PC-3 (cell line): ENCODE results near the gene KCNK13. TPM values are rescaled to one million over a fixed set of nuclear protein-coding genes. Genes with fewer than 3 reads are reported as not detected.
A peak's percentile ranks its signal among the peaks of the same experiment; 100 is the strongest.

Experiments
- ATAC-seq: fragments of 200-7000 bp; cut with Tn5 transposase; 2 replicates; pipeline ENCODE4 v1.9.1; 2020; ENCODE audit warnings: mild to moderate bottlenecking, moderate library complexity
- BruUV-seq: library from RNA; stranded (reverse); fragments of 400-500 nt; replicated peaks from 2 replicates; lab custom pipeline; 2021; lab: Mats Ljungman, UMichigan
- CTCF ChIA-PET: fragments of 300-600 bp; sonication (Branson Sonifier 250); formaldehyde crosslinking; loops from one replicate; lab custom pipeline; 2022; ENCODE audit warnings: antibody characterized with exemption; lab: Charles Lee
- POLR2A ChIA-PET: fragments of 300-600 bp; sonication (Branson Sonifier 250); formaldehyde crosslinking; loops from one replicate; lab custom pipeline; 2022; ENCODE audit warnings: antibody characterized with exemption; ENCODE audit not compliant: unreplicated experiment; lab: Charles Lee
- DNase-seq: peaks from one replicate; pipeline ENCODE4 v3.0.0-alpha.2; 2015
- H2AFZ ChIP-seq: fragments of 300-600 bp; sonication (generic); 2 replicates; pipeline ENCODE4 v1.6.0; 2016; ENCODE audit warnings: antibody characterized with exemption, low read length
- H3F3A ChIP-seq: fragments of 300-600 bp; sonication (generic); one replicate; pipeline ENCODE4 v1.6.0; 2017; ENCODE audit warnings: antibody characterized with exemption, low read length, control low read depth, mild to moderate bottlenecking; ENCODE audit not compliant: unreplicated experiment
- H3K27ac ChIP-seq: fragments of 300-600 bp; sonication (generic); 2 replicates; pipeline ENCODE4 v1.5.1; 2016; ENCODE audit warnings: mild to moderate bottlenecking, low read length
- H3K27me3 ChIP-seq: fragments of 300-600 bp; sonication (generic); 2 replicates; pipeline ENCODE4 v1.6.1; 2016; ENCODE audit warnings: low read length, mixed read lengths
- H3K36me3 ChIP-seq: fragments of 300-600 bp; sonication (generic); 2 replicates; pipeline ENCODE4 v1.6.1; 2016; ENCODE audit warnings: low read depth, mixed run types, low read length, mixed read lengths
- H3K4me1 ChIP-seq: fragments of 300-600 bp; sonication (generic); 2 replicates; pipeline ENCODE4 v1.5.1; 2016; ENCODE audit warnings: low read length; ENCODE audit not compliant: insufficient read depth
- H3K4me2 ChIP-seq: fragments of 300-600 bp; sonication (generic); 2 replicates; pipeline ENCODE4 v1.6.0; 2016; ENCODE audit warnings: low read length
- H3K4me3 ChIP-seq: fragments of 300-600 bp; sonication (generic); 2 replicates; pipeline ENCODE4 v1.5.1; 2016; ENCODE audit warnings: mild to moderate bottlenecking, low read length, mixed read lengths
- H3K79me2 ChIP-seq: fragments of 300-600 bp; sonication (generic); 2 replicates; pipeline ENCODE4 v1.6.1; 2017; ENCODE audit warnings: low read length, mixed read lengths
- H3K9ac ChIP-seq: fragments of 300-600 bp; sonication (generic); 2 replicates; pipeline ENCODE4 v1.6.0; 2016; ENCODE audit warnings: mild to moderate bottlenecking, low read length
- H3K9me2 ChIP-seq: fragments of 300-600 bp; sonication (generic); replicated peaks from 2 replicates; pipeline ENCODE4 v1.6.1; 2016; ENCODE audit warnings: mixed run types, low read length, mixed read lengths
- H3K9me3 ChIP-seq: fragments of 300-600 bp; sonication (generic); 2 replicates; pipeline ENCODE4 v1.6.1; 2016; ENCODE audit warnings: low read length, mixed read lengths
- H4K20me1 ChIP-seq: fragments of 300-600 bp; sonication (generic); 2 replicates; pipeline ENCODE4 v1.6.1; 2016; ENCODE audit warnings: low read length, mixed read lengths
- EZH2 ChIP-seq: fragments of 300-600 bp; sonication (generic); IDR thresholded peaks from one replicate; pipeline ENCODE4 v1.6.1; 2017; ENCODE audit warnings: antibody characterized with exemption, mild to moderate bottlenecking, low read length; ENCODE audit not compliant: unreplicated experiment
- EZH2phosphoT487 ChIP-seq: fragments of 300-600 bp; sonication (generic); IDR thresholded peaks from 2 replicates; pipeline ENCODE4 v1.6.1; 2018; ENCODE audit warnings: mild to moderate bottlenecking, antibody characterized with exemption, low read length, borderline replicate concordance
- intact Hi-C: fragments of 100-400 bp; cut with micrococcal nuclease; formaldehyde crosslinking; loops from 2 replicates; pipeline ENCODE4 v1.9.0; 2023
- total RNA-seq: library from RNA; depleted of rRNA; stranded (reverse); fragments of >200 nt; gene quantifications from 2 replicates; pipeline ENCODE4 v1.2.3, GENCODE V29; 2014
- TF ChIP-seq, protein P1 (sequence below): fragments of 300-600 bp; sonication (generic); conservative IDR thresholded peaks from 2 replicates; pipeline ENCODE4 v1.5.1; 2017; ENCODE audit warnings: antibody characterized with exemption, low read depth, mild to moderate bottlenecking, low read length

KCNK13 gene
- total RNA-seq, 1 experiment from 2014 or later: 0.58 TPM

DNA sequence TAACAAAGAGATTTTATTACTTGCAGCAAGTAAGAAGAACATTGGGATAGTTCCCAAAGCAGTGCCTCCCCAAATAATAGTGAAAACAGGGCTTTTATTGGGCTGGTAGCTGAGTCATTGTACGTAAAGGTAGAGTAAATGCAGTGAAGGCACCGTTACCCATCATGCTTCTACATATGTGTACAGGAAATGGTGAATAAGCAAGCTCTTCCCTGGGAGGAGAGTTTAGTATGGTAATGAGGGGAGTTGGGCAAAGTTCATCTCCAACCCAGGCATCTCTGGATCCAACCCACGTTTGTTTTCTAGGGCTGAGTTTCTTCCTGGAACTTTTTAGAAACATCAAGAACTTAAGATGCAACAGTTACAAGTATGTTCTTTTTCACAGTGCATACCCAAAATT lies 56.2 kb downstream of the KCNK13 start:
- Histone ChIP-seq H3K27me3 (no peaks in the 10 kb centered on the region), H4K20me1 (no peaks in the 10 kb centered on the region), H3K36me3 (no peaks in the 10 kb centered on the region), H3K9ac (no peak overlapping the region), H3K27ac (no peak overlapping the region), H3K4me3 (no peak overlapping the region), H3K9me2 (no peaks in the 10 kb centered on the region), H3K4me1 (peaks cover 20% of the 10 kb centered on the region), H2AFZ (no peak overlapping the region), H3K79me2 (no peaks in the 10 kb centered on the region), H3K9me3 (no peaks in the 10 kb centered on the region), H3F3A (no peaks in the 10 kb centered on the region), H3K4me2 (no peak overlapping the region)
- ChIA-PET POLR2A (no interaction called here), CTCF (no interaction called here)
- DNase-seq (peak; percentile 47), ATAC-seq (peak; percentile 35)
- TF ChIP-seq EZH2phosphoT487 (no peak), EZH2 (no peak)
- TF ChIP-seq, protein P1, sequence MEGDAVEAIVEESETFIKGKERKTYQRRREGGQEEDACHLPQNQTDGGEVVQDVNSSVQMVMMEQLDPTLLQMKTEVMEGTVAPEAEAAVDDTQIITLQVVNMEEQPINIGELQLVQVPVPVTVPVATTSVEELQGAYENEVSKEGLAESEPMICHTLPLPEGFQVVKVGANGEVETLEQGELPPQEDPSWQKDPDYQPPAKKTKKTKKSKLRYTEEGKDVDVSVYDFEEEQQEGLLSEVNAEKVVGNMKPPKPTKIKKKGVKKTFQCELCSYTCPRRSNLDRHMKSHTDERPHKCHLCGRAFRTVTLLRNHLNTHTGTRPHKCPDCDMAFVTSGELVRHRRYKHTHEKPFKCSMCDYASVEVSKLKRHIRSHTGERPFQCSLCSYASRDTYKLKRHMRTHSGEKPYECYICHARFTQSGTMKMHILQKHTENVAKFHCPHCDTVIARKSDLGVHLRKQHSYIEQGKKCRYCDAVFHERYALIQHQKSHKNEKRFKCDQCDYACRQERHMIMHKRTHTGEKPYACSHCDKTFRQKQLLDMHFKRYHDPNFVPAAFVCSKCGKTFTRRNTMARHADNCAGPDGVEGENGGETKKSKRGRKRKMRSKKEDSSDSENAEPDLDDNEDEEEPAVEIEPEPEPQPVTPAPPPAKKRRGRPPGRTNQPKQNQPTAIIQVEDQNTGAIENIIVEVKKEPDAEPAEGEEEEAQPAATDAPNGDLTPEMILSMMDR: no peak
- intact Hi-C loops: no loop called here
- no TSS peak for BruUV-seq

DNA sequence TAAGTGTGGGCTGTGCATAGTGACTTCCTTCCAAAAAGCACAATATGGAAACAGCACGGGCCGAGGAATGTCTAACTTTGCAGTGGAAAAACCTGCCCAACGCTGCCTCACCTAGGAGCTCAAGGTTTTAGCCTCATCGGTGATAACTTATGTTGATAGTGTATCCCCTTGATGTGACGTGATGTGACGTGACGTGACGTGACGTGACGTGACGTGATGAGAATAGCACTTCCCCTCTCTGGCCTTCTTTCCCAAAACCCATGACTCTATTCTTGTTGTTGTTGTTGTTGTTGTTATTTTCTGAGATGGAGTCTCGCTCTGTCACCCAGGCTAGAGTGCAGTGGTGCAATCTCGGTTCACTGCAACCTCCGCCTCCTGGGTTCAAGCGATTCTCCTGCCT lies 64.5 kb downstream of the KCNK13 start:
- Histone ChIP-seq H3K9me3 (no peaks in the 10 kb centered on the region), H3K27me3 (no peaks in the 10 kb centered on the region), H3K36me3 (no peaks in the 10 kb centered on the region), H3K27ac (no peak overlapping the region), H3K4me2 (no peak overlapping the region), H3K4me3 (no peak overlapping the region), H3K4me1 (peaks cover 4% of the 10 kb centered on the region; the same call in 1 of the 2 replicates), H3K9ac (no peak overlapping the region), H4K20me1 (no peaks in the 10 kb centered on the region), H3K9me2 (no peaks in the 10 kb centered on the region), H3F3A (no peaks in the 10 kb centered on the region), H2AFZ (no peak overlapping the region), H3K79me2 (no peaks in the 10 kb centered on the region)
- intact Hi-C loops: no loop called here
- no peak for ATAC-seq
- POLR2A ChIA-PET: no interaction called here
- TF ChIP-seq EZH2phosphoT487: no peak
- TF ChIP-seq, protein P1: no peak
- TF ChIP-seq EZH2: no peak
- no TSS peak for BruUV-seq
- CTCF ChIA-PET: no interaction called here
- no peak for DNase-seq

DNA sequence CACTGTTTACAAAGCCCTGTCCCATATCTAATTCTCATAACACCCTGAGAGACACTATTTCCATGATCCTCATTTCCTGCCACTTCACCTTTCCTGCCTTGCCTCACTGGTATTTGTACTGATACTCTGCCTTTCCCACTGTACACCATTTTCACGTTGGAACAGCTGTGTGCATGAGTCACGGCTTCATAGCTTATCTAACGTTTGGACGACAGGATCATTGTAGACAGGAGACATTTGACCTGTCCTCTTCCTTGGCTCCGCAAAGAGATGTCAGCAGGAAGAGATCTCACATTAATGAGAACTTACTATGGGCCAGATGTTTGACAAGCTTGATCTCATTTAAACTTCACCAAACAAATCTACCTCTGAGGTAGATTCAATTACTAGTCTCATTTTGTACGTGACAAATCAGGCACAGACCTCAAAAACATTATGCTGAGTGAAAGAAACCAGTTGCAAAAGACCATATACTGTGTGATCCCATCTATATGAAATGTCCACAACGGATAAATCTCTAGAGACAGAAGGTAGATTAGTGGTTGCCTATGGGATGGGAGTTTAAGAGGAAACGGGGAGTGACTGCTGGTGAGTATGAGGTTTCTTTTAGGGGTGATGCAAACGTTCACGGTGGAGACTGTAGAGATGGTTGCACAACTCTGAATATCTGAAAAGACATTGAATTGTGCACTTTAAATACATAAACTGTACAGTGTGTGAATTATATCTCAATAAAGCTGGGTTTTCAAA lies 71.2 kb downstream of the KCNK13 start:
- no peaks in the 10 kb centered on the region for H3F3A ChIP-seq
- no peaks in the 10 kb centered on the region for H3K36me3 ChIP-seq
- no peaks in the 10 kb centered on the region for H3K9me2 ChIP-seq
- DNase-seq: no peak
- no TSS peak for BruUV-seq
- intact Hi-C loops: no loop called here
- ChIA-PET POLR2A (no interaction called here), CTCF (no interaction called here)
- H3K9me3 ChIP-seq: no peaks in the 10 kb centered on the region
- peaks cover 14% of the 10 kb centered on the region for H3K4me1 ChIP-seq
- H3K79me2 ChIP-seq: no peaks in the 10 kb centered on the region
- ATAC-seq: no peak
- no peak overlapping the region for H2AFZ ChIP-seq
- H3K4me3 ChIP-seq: no peak overlapping the region
- no peaks in the 10 kb centered on the region for H4K20me1 ChIP-seq
- no peak overlapping the region for H3K27ac ChIP-seq
- H3K27me3 ChIP-seq: no peaks in the 10 kb centered on the region
- H3K4me2 ChIP-seq: no peak overlapping the region
- TF ChIP-seq EZH2phosphoT487: no peak
- TF ChIP-seq, protein P1: no peak
- TF ChIP-seq EZH2: no peak
- no peak overlapping the region for H3K9ac ChIP-seq
